HepG2 (cell line): Measurements from ENCODE around the gene MEF2D. TPM values are rescaled to one million over a fixed set of nuclear protein-coding genes. Genes with fewer than 3 reads are reported as not detected.
A peak's percentile ranks its signal among the peaks of the same experiment; 100 is the strongest.

ENCODE experiments used
- AGO2 ChIP-seq: fragments of 200-400 bp; formaldehyde crosslinking; optimal IDR thresholded peaks from 2 replicates; pipeline ENCODE3; 2017; ENCODE audit warnings: mild to moderate bottlenecking, low read depth, low read length, moderate library complexity
- HOXA7 ChIP-seq: sonication (generic); formaldehyde crosslinking; IDR thresholded peaks from 2 replicates; pipeline ENCODE4 v1.8.1; 2022; ENCODE audit warnings: mild to moderate bottlenecking, missing genetic modification reagents, moderate library complexity
- KMT2B ChIP-seq: IDR thresholded peaks from 2 replicates; pipeline ENCODE4 v1.6.1; 2016; ENCODE audit warnings: missing genetic modification reagents, missing compliant biosample characterization
- MAZ ChIP-seq, 2 experiments: sonication (generic) in 1 of 2; formaldehyde crosslinking in 1 of 2; IDR thresholded peaks; 2 replicates each; pipeline versions ENCODE4 v1.5.0 to v1.6.1; 2012 to 2020; ENCODE audit warnings: low read depth in 2 of 2, mild to moderate bottlenecking in 2 of 2, borderline replicate concordance in 1 of 2, improper control_type of control experiment in 1 of 2, low read length in 1 of 2, missing genetic modification reagents in 1 of 2, moderate library complexity in 1 of 2
- MXD1 ChIP-seq: sonication (generic); formaldehyde crosslinking; IDR thresholded peaks from 2 replicates; pipeline ENCODE4 v1.4.0; 2020; ENCODE audit warnings: mild to moderate bottlenecking, missing genetic modification reagents
- NFE2L2 ChIP-seq: fragments of 150-350 bp; IDR thresholded peaks from 2 replicates; pipeline ENCODE4 v1.6.1; 2014; ENCODE audit warnings: low read length
- NFYB ChIP-seq: sonication (generic); formaldehyde crosslinking; IDR thresholded peaks from 2 replicates; pipeline ENCODE4 v1.4.0; 2020; ENCODE audit warnings: missing genetic modification reagents
- RARG ChIP-seq: sonication (generic); formaldehyde crosslinking; IDR thresholded peaks from 2 replicates; pipeline ENCODE4 v1.4.0; 2020; ENCODE audit warnings: low read depth, mild to moderate bottlenecking, missing genetic modification reagents
- RFXAP ChIP-seq: sonication (generic); formaldehyde crosslinking; IDR thresholded peaks from 2 replicates; pipeline ENCODE4 v1.4.0; 2020; ENCODE audit warnings: missing genetic modification reagents, borderline replicate concordance
- SP5 ChIP-seq: IDR thresholded peaks from 2 replicates; pipeline ENCODE4 v1.6.1; 2016; ENCODE audit warnings: low read depth, borderline replicate concordance
- TBX2 ChIP-seq: sonication (generic); formaldehyde crosslinking; IDR thresholded peaks from 2 replicates; pipeline ENCODE4 v1.5.0; 2020; ENCODE audit warnings: missing genetic modification reagents, mild to moderate bottlenecking, borderline replicate concordance
- TIGD3 ChIP-seq: sonication (generic); formaldehyde crosslinking; IDR thresholded peaks from 2 replicates; pipeline ENCODE4 v1.5.1; 2020; ENCODE audit warnings: mild to moderate bottlenecking, missing genetic modification reagents, borderline replicate concordance
- ZNF207 ChIP-seq: fragments of 450-650 bp; IDR thresholded peaks from 2 replicates; pipeline ENCODE4 v1.6.1; 2016; ENCODE audit warnings: antibody characterized with exemption, borderline replicate concordance
- ZNF543 ChIP-seq: sonication (generic); formaldehyde crosslinking; IDR thresholded peaks from 2 replicates; pipeline ENCODE4 v1.4.0; 2020; ENCODE audit warnings: mild to moderate bottlenecking, missing genetic modification reagents
- ZNF574 ChIP-seq: sonication (generic); formaldehyde crosslinking; IDR thresholded peaks from 2 replicates; pipeline ENCODE4 v1.4.0; 2020; ENCODE audit warnings: missing genetic modification reagents
- ZNF770 ChIP-seq: sonication (generic); formaldehyde crosslinking; IDR thresholded peaks from 2 replicates; pipeline ENCODE4 v1.5.0; 2020; ENCODE audit warnings: mild to moderate bottlenecking, missing genetic modification reagents
- ZNF781 ChIP-seq: sonication (generic); formaldehyde crosslinking; IDR thresholded peaks from 2 replicates; pipeline ENCODE4 v1.5.1; 2020; ENCODE audit warnings: borderline replicate concordance, mild to moderate bottlenecking, missing genetic modification reagents; ENCODE audit errors: not compliant biosample characterization
- ZNF788 ChIP-seq: sonication (generic); formaldehyde crosslinking; IDR thresholded peaks from 2 replicates; pipeline ENCODE4 v1.5.0; 2020; ENCODE audit warnings: mild to moderate bottlenecking, missing genetic modification reagents, borderline replicate concordance
- ZSCAN12 ChIP-seq: sonication (generic); formaldehyde crosslinking; IDR thresholded peaks from 2 replicates; pipeline ENCODE4 v1.9.0; 2021; ENCODE audit warnings: mild to moderate bottlenecking, missing genetic modification reagents
- ZSCAN9 ChIP-seq: IDR thresholded peaks from 2 replicates; pipeline ENCODE4 v1.6.1; 2016; ENCODE audit warnings: borderline replicate concordance
- polyA plus RNA-seq, 8 experiments: library from polyadenylated mRNA; depleted of rRNA in 3 of 8; stranded (reverse) in 7 of 8; unstranded in 1 of 8; fragments of >200 nt; fragmentation: Illumina TruSeq in 4 of 8; extraction: Trizol in 4 of 8; gene quantifications; 2 replicates each; pipeline versions ENCODE4 v1.2.1 to v1.2.3, GENCODE V29; 2011 to 2016; ENCODE audit warnings: low read depth in 4 of 8, missing spikeins in 1 of 8, mixed read lengths in 1 of 8; ENCODE audit not compliant: insufficient read depth in 1 of 8
- total RNA-seq, 5 experiments: library from RNA; depleted of rRNA; stranded (reverse); fragments of >200 nt; fragmentation: Illumina TruSeq; extraction: Trizol; gene quantifications; 2 replicates each; pipeline ENCODE4 v1.2.3, GENCODE V29; 2016; ENCODE audit warnings: low read depth in 1 of 5

MEF2D gene
- total and polyA plus RNA-seq, 2 of the 13 experiments (the other 11 are each of a cell fraction or from before 2014, with no cell fraction given): 1.6 to 3.9 TPM

DNA sequence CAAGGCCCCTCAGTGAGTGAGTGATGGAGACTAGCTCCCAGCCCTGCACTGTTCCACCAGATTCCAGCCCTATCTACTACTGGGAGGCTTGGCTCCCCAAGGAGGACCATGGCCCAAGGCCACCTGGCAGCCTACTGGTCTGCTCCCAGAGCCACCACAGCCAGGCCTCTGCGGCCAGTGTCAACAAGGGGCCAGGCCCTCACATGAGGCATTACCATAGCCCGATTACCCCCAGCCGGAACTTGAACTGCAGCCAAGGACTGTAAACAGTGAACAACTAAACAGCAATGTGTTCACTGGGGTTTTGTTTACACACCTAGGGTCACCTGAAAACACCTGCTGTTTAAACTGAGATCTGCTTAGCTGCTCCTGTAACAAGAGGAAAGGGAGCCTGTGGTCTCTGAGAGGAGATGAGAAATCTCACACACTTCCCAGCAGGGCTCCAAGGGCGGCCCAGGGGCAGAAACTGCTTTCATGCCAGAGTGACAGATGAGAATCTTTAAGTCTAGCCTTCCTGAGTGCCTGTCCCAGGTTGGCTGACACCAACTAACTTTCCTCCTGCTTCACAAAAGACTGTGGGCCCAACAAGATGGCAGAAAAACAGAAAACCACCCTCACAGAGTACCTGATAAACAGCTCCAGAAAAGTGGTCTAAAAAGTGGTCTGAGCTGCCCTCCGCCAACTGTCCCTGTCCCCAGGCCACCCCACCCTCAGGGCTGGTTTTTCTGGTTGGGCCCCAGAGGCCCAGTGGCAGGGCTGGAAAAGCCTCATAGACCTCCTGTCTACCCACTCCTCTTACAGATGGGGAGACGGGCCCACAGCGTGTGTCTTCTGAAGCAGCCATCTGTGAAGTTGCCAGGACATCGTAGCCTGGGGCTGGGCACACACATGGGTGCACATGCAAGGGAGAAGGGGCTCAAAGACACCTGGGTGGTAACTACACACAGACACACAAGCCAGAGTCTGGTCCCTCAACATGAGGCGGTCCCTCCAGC lies 28.8 kb downstream of the MEF2D start (continued):
- peak; percentile 87 for TF ChIP-seq ZNF574 (CRISPR knock-in tag)
- no peak for TF ChIP-seq ZNF207
- peak; percentile 30; the same call in 1 of the 2 replicates for TF ChIP-seq KMT2B (CRISPR knock-in tag)
- TF ChIP-seq ZNF543: peak; percentile 94; the same call in 1 of the 2 replicates
- TF ChIP-seq TBX2: peak; percentile 99
- TF ChIP-seq HOXA7: no peak
- peak; percentile 54; the same call in 1 of the 2 replicates for TF ChIP-seq MAZ (IDR thresholded peaks at IDR 0.05; ENCODE audit: borderline replicate concordance, low read depth, low read length)
- TF ChIP-seq MAZ (CRISPR knock-in tag; IDR thresholded peaks at IDR 0.05; ENCODE audit: low read depth): peak; percentile 81
- no peak for TF ChIP-seq RFXAP (CRISPR knock-in tag)
- peak; percentile 95 for TF ChIP-seq ZNF781 (CRISPR knock-in tag)
- TF ChIP-seq NFE2L2: no peak
- TF ChIP-seq ZSCAN9 (CRISPR knock-in tag): peak; percentile 96
- peak; percentile 98; the same call in 1 of the 2 replicates for TF ChIP-seq ZNF788
- TF ChIP-seq ZSCAN12: 0 out of 2 replicates have a peak, but pooled peaks have one; percentile 39
- TF ChIP-seq ZNF770 (CRISPR knock-in tag): peak; percentile 83
- 0 out of 2 replicates have a peak, but pooled peaks have one; percentile 76 for TF ChIP-seq RARG (CRISPR knock-in tag)
- no peak for TF ChIP-seq TIGD3 (CRISPR knock-in tag)
- TF ChIP-seq NFYB (CRISPR knock-in tag): no peak; the same call in 1 of the 2 replicates
- TF ChIP-seq MXD1 (CRISPR knock-in tag): peak; percentile 75
- TF ChIP-seq SP5: peak; percentile 91
- TF ChIP-seq AGO2: no peak
